Peyer's patch (tissue), 4 donors: Measurements from ENCODE around the gene KLHDC3.

Experiments used
- POLR2A ChIP-seq, 2 donors: fragments of 450-650 bp; IDR thresholded peaks; one replicate each; pipeline ENCODE4 v1.5.1; 2017; ENCODE audit warnings: antibody characterized with exemption in 2 of 2, mild to moderate bottlenecking in 2 of 2, moderate library complexity in 2 of 2
- TF ChIP-seq, protein P1 (sequence below), 6 experiments: fragments of 450-650 bp in 4 of 6; fragments of 200-600 bp in 2 of 6; sonication (generic) in 1 of 6; IDR thresholded peaks; one replicate each; pipeline ENCODE4 v1.5.1; 2017 to 2019; ENCODE audit warnings: antibody characterized with exemption in 6 of 6, mild to moderate bottlenecking in 3 of 6, moderate library complexity in 1 of 6

GRCh38 chr6:43024436-43024835, 10.4 kb downstream of the KLHDC3 start:
- TF ChIP-seq, protein P1, sequence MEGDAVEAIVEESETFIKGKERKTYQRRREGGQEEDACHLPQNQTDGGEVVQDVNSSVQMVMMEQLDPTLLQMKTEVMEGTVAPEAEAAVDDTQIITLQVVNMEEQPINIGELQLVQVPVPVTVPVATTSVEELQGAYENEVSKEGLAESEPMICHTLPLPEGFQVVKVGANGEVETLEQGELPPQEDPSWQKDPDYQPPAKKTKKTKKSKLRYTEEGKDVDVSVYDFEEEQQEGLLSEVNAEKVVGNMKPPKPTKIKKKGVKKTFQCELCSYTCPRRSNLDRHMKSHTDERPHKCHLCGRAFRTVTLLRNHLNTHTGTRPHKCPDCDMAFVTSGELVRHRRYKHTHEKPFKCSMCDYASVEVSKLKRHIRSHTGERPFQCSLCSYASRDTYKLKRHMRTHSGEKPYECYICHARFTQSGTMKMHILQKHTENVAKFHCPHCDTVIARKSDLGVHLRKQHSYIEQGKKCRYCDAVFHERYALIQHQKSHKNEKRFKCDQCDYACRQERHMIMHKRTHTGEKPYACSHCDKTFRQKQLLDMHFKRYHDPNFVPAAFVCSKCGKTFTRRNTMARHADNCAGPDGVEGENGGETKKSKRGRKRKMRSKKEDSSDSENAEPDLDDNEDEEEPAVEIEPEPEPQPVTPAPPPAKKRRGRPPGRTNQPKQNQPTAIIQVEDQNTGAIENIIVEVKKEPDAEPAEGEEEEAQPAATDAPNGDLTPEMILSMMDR (IDR thresholded peaks at IDR 0.05): no peak
- no peak for TF ChIP-seq POLR2A (IDR thresholded peaks at IDR 0.05)
